Upper lobe of left lung (tissue), 6 donors: ENCODE measurements around the gene CEP97. TPM values are rescaled to one million over a fixed set of nuclear protein-coding genes. Genes with fewer than 3 reads are reported as not detected.

Source experiments
- ATAC-seq, 2 donors: fragments of 200-7000 bp; cut with Tn5 transposase; one replicate each; pipeline ENCODE4 v1.9.1; 2022; ENCODE audit warnings: mild to moderate bottlenecking in 2 of 2, moderate library complexity in 2 of 2; ENCODE audit not compliant: low FRiP score in 2 of 2
- DNase-seq, 2 donors: peaks; one replicate each; pipeline ENCODE4 v3.0.0-alpha.2; 2019 to 2020
- H3K27ac ChIP-seq, 4 donors: fragments of 200-600 bp; sonication (generic); one replicate each; pipeline ENCODE4 v1.5.1; 2016 to 2019
- H3K27me3 ChIP-seq, 4 donors: fragments of 200-600 bp; sonication (generic); one replicate each; pipeline ENCODE4 v1.5.1; 2017 to 2019
- H3K36me3 ChIP-seq, 4 donors: fragments of 200-600 bp; sonication (generic); one replicate each; pipeline ENCODE4 v1.5.1; 2016 to 2019
- H3K4me1 ChIP-seq, 4 donors: fragments of 200-600 bp; sonication (generic); one replicate each; pipeline ENCODE4 v1.5.1; 2018 to 2019
- H3K4me3 ChIP-seq, 4 donors: fragments of 200-600 bp; sonication (generic); one replicate each; pipeline ENCODE4 v1.5.1; 2017 to 2019; ENCODE audit warnings: mild to moderate bottlenecking in 2 of 4, moderate library complexity in 1 of 4
- H3K9me3 ChIP-seq, 4 donors: fragments of 200-600 bp; sonication (generic); one replicate each; pipeline ENCODE4 v1.5.1; 2018 to 2019
- CTCF ChIP-seq, 6 experiments: fragments of 450-650 bp in 4 of 6; fragments of 200-600 bp in 2 of 6; sonication (generic) in 2 of 6; IDR thresholded peaks; one replicate each; pipeline ENCODE4 v1.5.1; 2016 to 2019; ENCODE audit warnings: antibody characterized with exemption in 6 of 6
- EP300 ChIP-seq, 4 donors: sonication (generic); formaldehyde crosslinking; IDR thresholded peaks; one replicate each; pipeline ENCODE4 v1.5.1; 2017; ENCODE audit warnings: antibody characterized with exemption in 4 of 4, control low read depth in 2 of 4
- POLR2A ChIP-seq, 4 donors: fragments of 450-650 bp; IDR thresholded peaks; one replicate each; pipeline ENCODE4 v1.5.1; 2016 to 2017; ENCODE audit warnings: antibody characterized with exemption in 4 of 4, mild to moderate bottlenecking in 2 of 4
- POLR2AphosphoS5 ChIP-seq, 2 donors: sonication (generic); formaldehyde crosslinking; IDR thresholded peaks; one replicate each; pipeline ENCODE4 v1.5.1; 2017; ENCODE audit warnings: antibody characterized with exemption in 2 of 2
- WGBS, 2 donors: methylation state at CpG; one replicate each; pipeline ENCODE4 v1.1.5; 2017 to 2018; 5-methylcytosine and 5-hydroxymethylcytosine counted together
- total RNA-seq, 6 donors: library from RNA; depleted of rRNA in 4 of 6; stranded (reverse); fragments of >200 nt in 4 of 6; gene quantifications; one replicate each; pipeline versions ENCODE4 v1.1.0 to v1.2.1, GENCODE V29; 2016 to 2021
- donor health status: DM: no; HTN: no; CAD: no; lungs with moderate emphysema.
- donor health status: DM: no; HTN: yes; CAD: no; lungs with severe emphysema.

Gene CEP97
- total RNA-seq, 6 donors from 2014 or later, result 4.7 to 14.9 (median 7.7) TPM

GRCh38 chr3:101791778-101792177 lies 67.4 kb downstream of the CEP97 start:
- peaks cover 0 to 70% (median 13%) of the 10 kb centered on the region in 4 donors for H3K36me3 ChIP-seq
- WGBS, 2 donors, result 80 to 95% methylated on average over 4 of the region's 4 CpGs
- TF ChIP-seq POLR2AphosphoS5 (IDR thresholded peaks at IDR 0.05) (no peak), POLR2A (IDR thresholded peaks at IDR 0.05) (no peak), EP300 (IDR thresholded peaks at IDR 0.05) (no peak)

GRCh38 chr3:101796077-101796680 lies 71.8 kb downstream of the CEP97 start:
- H3K27me3 ChIP-seq, result no peaks in the 10 kb centered on the region
- no peaks in the 10 kb centered on the region for H3K4me1 ChIP-seq
- H3K36me3 ChIP-seq, result peaks cover 0 to 38% (median 9%) of the 10 kb centered on the region in 4 donors
- H3K9me3 ChIP-seq, result peaks cover 0 to 5% (median 1%) of the 10 kb centered on the region in 4 donors
- TF ChIP-seq POLR2AphosphoS5 (IDR thresholded peaks at IDR 0.05), result no peak
- no peak for TF ChIP-seq CTCF (IDR thresholded peaks at IDR 0.05)
- no peak for TF ChIP-seq POLR2A (IDR thresholded peaks at IDR 0.05)
- no peak for TF ChIP-seq EP300 (IDR thresholded peaks at IDR 0.05)
- ATAC-seq (no peak), DNase-seq (no peak)
- H3K27ac ChIP-seq, result no peak overlapping the region
- no peak overlapping the region for H3K4me3 ChIP-seq
- 91 to 99% methylated on average over 3 of the region's 3 CpGs for WGBS, 2 donors

More at GRCh38 chr3:101791778-101792177, 67.4 kb downstream of the CEP97 start:
- Histone ChIP-seq H3K4me3 (no peak overlapping the region), H3K27ac (no peak overlapping the region), H3K9me3 (peaks cover 0 to 5% (median 1%) of the 10 kb centered on the region in 4 donors), H3K27me3 (no peaks in the 10 kb centered on the region), H3K4me1 (peaks cover 0 to 4% (median 0%) of the 10 kb centered on the region in 4 donors)
- ATAC-seq (no peak), DNase-seq (no peak)

- Histone ChIP-seq H3K27me3 (no peaks in the 10 kb centered on the region), H3K36me3 (peaks cover 0 to 27% (median 10%) of the 10 kb centered on the region in 4 donors), H3K4me3 (no peak overlapping the region), H3K27ac (no peak overlapping the region), H3K9me3 (no peaks in the 10 kb centered on the region), H3K4me1 (peaks cover 0 to 6% (median 0%) of the 10 kb centered on the region in 4 donors)
- no peak for TF ChIP-seq CTCF (IDR thresholded peaks at IDR 0.05)
- TF ChIP-seq POLR2AphosphoS5 (IDR thresholded peaks at IDR 0.05), result no peak
- TF ChIP-seq EP300 (IDR thresholded peaks at IDR 0.05), result no peak
- no peak for TF ChIP-seq POLR2A (IDR thresholded peaks at IDR 0.05)
- no peak for ATAC-seq
- WGBS, 2 donors, result 90 to 91% methylated on average over 4 of the region's 4 CpGs
- DNase-seq, result no peak
Observed at GRCh38 chr3:101801174-101801573, 76.8 kb downstream of the CEP97 start.

GRCh38 chr3:101802179-101802578 lies 77.8 kb downstream of the CEP97 start:
- Histone ChIP-seq H3K36me3 (peaks cover 0 to 24% (median 8%) of the 10 kb centered on the region in 4 donors), H3K4me1 (peaks cover 0 to 6% (median 0%) of the 10 kb centered on the region in 4 donors), H3K4me3 (no peak overlapping the region), H3K9me3 (no peaks in the 10 kb centered on the region), H3K27ac (no peak overlapping the region), H3K27me3 (no peaks in the 10 kb centered on the region)
- no peak for DNase-seq
- 88 to 93% methylated on average over 2 of the region's 2 CpGs for WGBS, 2 donors
- ATAC-seq, result no peak
- TF ChIP-seq EP300 (IDR thresholded peaks at IDR 0.05) (no peak), CTCF (IDR thresholded peaks at IDR 0.05) (no peak), POLR2A (IDR thresholded peaks at IDR 0.05) (no peak), POLR2AphosphoS5 (IDR thresholded peaks at IDR 0.05) (no peak)

GRCh38 chr3:101803173-101803782 lies 78.9 kb downstream of the CEP97 start:
- TF ChIP-seq POLR2A (IDR thresholded peaks at IDR 0.05), result no peak
- TF ChIP-seq CTCF (IDR thresholded peaks at IDR 0.05), result peak; percentile 72 to 85 (median 78)
- TF ChIP-seq EP300 (IDR thresholded peaks at IDR 0.05), result no peak
- no peaks in the 10 kb centered on the region for H3K9me3 ChIP-seq
- peaks cover 0 to 26% (median 8%) of the 10 kb centered on the region in 4 donors for H3K36me3 ChIP-seq
- 77 to 80% methylated on average over 9 of the region's 9 CpGs for WGBS, 2 donors
- ATAC-seq (peak; percentile 92 to 95), DNase-seq (peak; percentile 13 to 58)
- H3K27ac ChIP-seq, result no peak overlapping the region
- no peaks in the 10 kb centered on the region for H3K27me3 ChIP-seq
- peaks cover 0 to 6% (median 0%) of the 10 kb centered on the region in 4 donors for H3K4me1 ChIP-seq
- H3K4me3 ChIP-seq, result no peak overlapping the region
